ENCODE measurements around the gene ADRA2B.
"Not testable (repeated sequence)": the region's sequence is repeated elsewhere in the genome, so short reads cannot be mapped to it uniquely, and the experiment has no call there.

Gene ADRA2B

GRCh38 chr2:96065381-96065930 is 50.9 kb downstream of the ADRA2B start:
- ATAC-seq (replicated peaks; ENCODE audit: extremely low read depth, poor library complexity, severe bottlenecking) (no peak), DNase-seq (ENCODE audit: low spot score in 2 of 2) (no peak)
- Mint-ChIP-seq H3K36me3 (ENCODE audit: insufficient read depth) (no peaks in the 10 kb centered on the region), H3K4me3 (no peak overlapping the region), H3K27me3 (peaks cover 6% of the 10 kb centered on the region), H3K4me1 (no peaks in the 10 kb centered on the region), H3K9me3 (no peaks in the 10 kb centered on the region), H3K27ac (ENCODE audit: low read depth) (no peak overlapping the region)

DNA sequence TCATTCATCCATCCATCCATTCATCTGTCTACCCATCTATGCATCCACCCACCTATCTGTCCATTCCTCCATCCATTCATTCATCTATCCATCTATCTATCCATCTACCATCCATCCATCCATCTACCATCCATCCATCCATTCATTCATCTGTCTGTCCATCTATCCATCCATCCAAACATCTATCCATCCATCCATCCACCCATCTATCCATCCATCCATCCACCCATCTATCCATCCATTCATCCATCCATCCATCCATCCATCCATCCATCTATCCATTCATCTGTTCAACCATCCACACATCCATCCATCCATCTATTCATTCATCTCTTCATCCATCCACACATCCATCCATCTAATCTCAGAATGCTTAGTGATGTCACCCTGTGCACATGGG is 51.6 kb downstream of the ADRA2B start:
- H3K36me3 Mint-ChIP-seq (ENCODE audit: insufficient read depth); H3K4me1 Mint-ChIP-seq; H3K4me3 Mint-ChIP-seq; ATAC-seq (replicated peaks; ENCODE audit: extremely low read depth, poor library complexity, severe bottlenecking); DNase-seq (ENCODE audit: low spot score in 2 of 2); H3K9me3 Mint-ChIP-seq; H3K27ac Mint-ChIP-seq (ENCODE audit: low read depth); H3K27me3 Mint-ChIP-seq: not testable (repeated sequence)

GRCh38 chr2:96064047-96064675 is 52.2 kb downstream of the ADRA2B start:
- not testable (repeated sequence) for H3K4me1 Mint-ChIP-seq; H3K36me3 Mint-ChIP-seq (ENCODE audit: insufficient read depth); H3K9me3 Mint-ChIP-seq; H3K4me3 Mint-ChIP-seq; DNase-seq (ENCODE audit: low spot score in 2 of 2); H3K27ac Mint-ChIP-seq (ENCODE audit: low read depth); ATAC-seq (replicated peaks; ENCODE audit: extremely low read depth, poor library complexity, severe bottlenecking); H3K27me3 Mint-ChIP-seq

DNA sequence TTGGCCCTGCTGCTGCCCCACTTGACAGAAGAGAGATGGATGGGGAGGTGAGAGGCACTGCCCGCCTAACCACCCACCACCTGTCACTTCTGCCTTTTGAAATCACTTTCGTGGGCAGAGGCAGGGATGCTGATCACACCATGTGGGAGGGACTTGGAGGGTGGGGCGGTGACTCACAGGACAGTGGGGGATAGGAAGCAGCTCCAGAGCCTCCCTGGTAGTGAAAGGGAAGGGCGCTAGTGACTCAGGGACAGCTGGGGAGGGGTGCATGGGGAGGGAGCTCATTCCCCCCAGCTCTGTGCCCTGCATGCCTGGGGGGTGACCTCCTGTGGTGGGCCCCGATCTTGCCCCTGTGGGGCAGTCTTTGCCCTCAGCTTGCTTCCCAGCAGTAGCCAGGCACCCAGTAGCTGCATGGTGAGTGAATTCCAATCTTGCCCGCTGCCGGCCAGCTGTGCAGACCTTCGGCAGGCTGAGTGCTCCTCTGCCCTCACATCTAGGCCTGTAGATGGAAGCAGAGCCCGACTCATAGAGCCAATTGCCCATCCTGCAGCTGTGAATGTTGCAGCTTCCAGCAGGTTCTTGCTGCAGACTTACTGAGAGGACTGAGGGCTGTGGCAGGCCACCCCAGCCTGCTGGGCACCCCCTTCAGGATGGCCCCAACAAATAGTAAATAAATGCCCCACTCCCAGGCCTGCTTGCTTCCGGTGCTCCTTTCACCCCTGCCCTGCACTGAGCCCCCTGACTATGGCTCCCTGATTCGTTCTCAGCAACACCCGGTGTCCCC is 53.1 kb downstream of the ADRA2B start:
- DNase-seq (ENCODE audit: low spot score in 2 of 2); H3K4me3 Mint-ChIP-seq: not testable (repeated sequence)

More for the DNA sequence above, 53.1 kb downstream of the ADRA2B start:
- H3K27ac Mint-ChIP-seq (ENCODE audit: low read depth); H3K27me3 Mint-ChIP-seq; H3K4me1 Mint-ChIP-seq; H3K36me3 Mint-ChIP-seq (ENCODE audit: insufficient read depth); H3K9me3 Mint-ChIP-seq: not testable (repeated sequence)
- peak; percentile 85 for ATAC-seq (replicated peaks; ENCODE audit: extremely low read depth, poor library complexity, severe bottlenecking)
